Measurements from ENCODE around the gene HSPA1B. TPM values are rescaled to one million over a fixed set of nuclear protein-coding genes. Genes with fewer than 3 reads are reported as not detected.
"Not testable (repeated sequence)": the region's sequence is repeated elsewhere in the genome, so short reads cannot be mapped to it uniquely, and the experiment has no call there.

Gene HSPA1B
- polyA plus RNA-seq, 1 donor from 2014 or later, result 120 TPM

GRCh38 chr6:31819871-31820299 lies 7.7 kb upstream of the HSPA1B start:
- Histone ChIP-seq H3K9me2 (ENCODE audit: insufficient read depth, low read length) (no peaks in the 10 kb centered on the region), H2AFZ (ENCODE audit: low read depth, low read length) (no peak overlapping the region), H3F3A (ENCODE audit: insufficient read depth, low read length, poor library complexity, severe bottlenecking) (no peaks in the 10 kb centered on the region), H3K79me2 (replicated peaks; ENCODE audit: insufficient read depth, low read length) (no peaks in the 10 kb centered on the region), H3K4me3 (ENCODE audit: low read length) (no peak overlapping the region), H4K20me1 (ENCODE audit: insufficient read depth) (no peaks in the 10 kb centered on the region), H3K36me3 (ENCODE audit: insufficient read depth, low read length) (no peaks in the 10 kb centered on the region), H3K27ac (ENCODE audit: low read length) (no peak overlapping the region), H3K9ac (ENCODE audit: low read length) (no peak overlapping the region), H3K9me3 (ENCODE audit: low read length) (no peaks in the 10 kb centered on the region), H3K4me2 (ENCODE audit: low read length) (no peak overlapping the region), H3K27me3 (ENCODE audit: insufficient read depth, low read depth, low read length) (no peaks in the 10 kb centered on the region)
- TF ChIP-seq POLR2AphosphoS5 (IDR thresholded peaks at IDR 0.05), result no peak
- TF ChIP-seq REST (IDR thresholded peaks at IDR 0.05; ENCODE audit: borderline replicate concordance), result no peak
- TF ChIP-seq MXI1 (conservative IDR thresholded peaks at IDR 0.05; ENCODE audit: poor library complexity, severe bottlenecking), result no peak
- no peak for TF ChIP-seq RAD21 (conservative IDR thresholded peaks at IDR 0.05)
- no peak for TF ChIP-seq SMC3 (conservative IDR thresholded peaks at IDR 0.05; ENCODE audit: poor library complexity)
- no peak for TF ChIP-seq EZH2 (IDR thresholded peaks at IDR 0.05; ENCODE audit: borderline replicate concordance, insufficient read depth, low read length, poor library complexity, severe bottlenecking)
- TF ChIP-seq TAF1 (IDR thresholded peaks at IDR 0.05; ENCODE audit: low read depth), result no peak
- TF ChIP-seq EP300 (conservative IDR thresholded peaks at IDR 0.05; ENCODE audit: poor library complexity, severe bottlenecking), result no peak
- no peak for TF ChIP-seq CTCF (IDR thresholded peaks at IDR 0.05; ENCODE audit: poor library complexity, severe bottlenecking)

- H3K4me2 ChIP-seq (ENCODE audit: low read length), result not testable (repeated sequence)
These were observed 7.1 kb upstream of the HSPA1B start for GRCh38 chr6:31820399-31820798.

More at GRCh38 chr6:31820399-31820798, 7.1 kb upstream of the HSPA1B start:
- not testable (repeated sequence) for H4K20me1 ChIP-seq (ENCODE audit: insufficient read depth); H3F3A ChIP-seq (ENCODE audit: insufficient read depth, low read length, poor library complexity, severe bottlenecking); H3K79me2 ChIP-seq (replicated peaks; ENCODE audit: insufficient read depth, low read length); H3K4me3 ChIP-seq (ENCODE audit: low read length); H2AFZ ChIP-seq (ENCODE audit: low read depth, low read length); H3K27ac ChIP-seq (ENCODE audit: low read length); H3K9me3 ChIP-seq (ENCODE audit: low read length); H3K9ac ChIP-seq (ENCODE audit: low read length); H3K9me2 ChIP-seq (ENCODE audit: insufficient read depth, low read length); H3K36me3 ChIP-seq (ENCODE audit: insufficient read depth, low read length); H3K27me3 ChIP-seq (ENCODE audit: insufficient read depth, low read depth, low read length)

All from neural cell (in vitro differentiated cells).